ENCODE data around the gene DAPK2.

- TF ChIP-seq ZNF8 (CRISPR knock-in tag; IDR thresholded peaks at IDR 0.05) (no peak), GLIS3 (CRISPR knock-in tag; IDR thresholded peaks at IDR 0.05) (no peak), TOX (CRISPR knock-in tag; IDR thresholded peaks at IDR 0.05; ENCODE audit: borderline replicate concordance) (no peak), TCF4 (CRISPR knock-in tag; IDR thresholded peaks at IDR 0.05; ENCODE audit: borderline replicate concordance) (no peak), PATZ1 (CRISPR knock-in tag; IDR thresholded peaks at IDR 0.05; ENCODE audit: borderline replicate concordance) (no peak), ZFP3 (CRISPR knock-in tag; IDR thresholded peaks at IDR 0.05) (no peak), ZFP30 (CRISPR knock-in tag; IDR thresholded peaks at IDR 0.05) (no peak)
Measured at GRCh38 chr15:64010719-64011118, 35.6 kb downstream of the DAPK2 start.
